ENCODE data around the gene SDSL.

The SDSL gene

DNA sequence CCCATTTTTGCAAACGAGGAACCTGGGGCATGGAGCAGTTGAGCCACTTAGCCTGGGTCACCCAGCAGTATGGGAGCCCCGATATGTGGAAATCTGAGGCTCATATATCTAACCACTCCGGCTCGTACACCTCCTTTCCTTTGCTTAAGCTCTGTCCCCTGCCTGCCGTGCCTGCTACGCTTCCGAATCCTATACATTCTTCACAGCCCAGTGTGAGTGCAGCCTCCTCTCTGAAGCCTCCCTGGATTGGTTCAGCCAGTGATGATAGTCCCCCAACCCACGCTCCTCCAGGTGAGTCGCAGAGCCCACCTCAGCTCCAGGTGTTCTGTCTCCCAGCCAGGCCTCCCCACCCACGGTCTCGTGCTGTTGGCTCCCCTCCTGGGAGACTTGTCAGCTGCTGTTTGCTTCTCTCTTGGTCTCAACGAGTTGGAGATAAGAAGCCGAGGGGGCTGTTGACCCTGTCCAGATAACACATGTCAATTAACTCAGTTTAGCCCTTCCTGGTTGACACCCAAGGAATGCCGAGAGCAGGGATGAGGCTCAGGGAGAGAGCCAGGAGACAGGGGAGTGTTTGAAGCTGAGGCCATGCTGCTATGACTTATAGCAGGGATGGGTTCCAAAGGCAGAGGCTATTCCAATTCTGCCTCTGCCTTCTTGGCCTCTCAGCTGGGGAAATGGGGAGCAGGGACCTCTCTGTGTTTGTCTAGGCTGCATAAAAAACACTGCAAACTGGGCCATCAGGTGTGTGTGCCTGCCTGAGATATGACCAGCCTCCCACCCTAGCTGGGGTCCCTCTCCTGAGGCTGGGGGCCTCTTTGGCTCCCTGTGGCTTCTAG, 19.0 kb downstream of the SDSL start:
- H3K4me3 ChIP-seq (ENCODE audit: low read length, poor library complexity, severe bottlenecking) = no peak overlapping the region
- TF ChIP-seq, protein P1, sequence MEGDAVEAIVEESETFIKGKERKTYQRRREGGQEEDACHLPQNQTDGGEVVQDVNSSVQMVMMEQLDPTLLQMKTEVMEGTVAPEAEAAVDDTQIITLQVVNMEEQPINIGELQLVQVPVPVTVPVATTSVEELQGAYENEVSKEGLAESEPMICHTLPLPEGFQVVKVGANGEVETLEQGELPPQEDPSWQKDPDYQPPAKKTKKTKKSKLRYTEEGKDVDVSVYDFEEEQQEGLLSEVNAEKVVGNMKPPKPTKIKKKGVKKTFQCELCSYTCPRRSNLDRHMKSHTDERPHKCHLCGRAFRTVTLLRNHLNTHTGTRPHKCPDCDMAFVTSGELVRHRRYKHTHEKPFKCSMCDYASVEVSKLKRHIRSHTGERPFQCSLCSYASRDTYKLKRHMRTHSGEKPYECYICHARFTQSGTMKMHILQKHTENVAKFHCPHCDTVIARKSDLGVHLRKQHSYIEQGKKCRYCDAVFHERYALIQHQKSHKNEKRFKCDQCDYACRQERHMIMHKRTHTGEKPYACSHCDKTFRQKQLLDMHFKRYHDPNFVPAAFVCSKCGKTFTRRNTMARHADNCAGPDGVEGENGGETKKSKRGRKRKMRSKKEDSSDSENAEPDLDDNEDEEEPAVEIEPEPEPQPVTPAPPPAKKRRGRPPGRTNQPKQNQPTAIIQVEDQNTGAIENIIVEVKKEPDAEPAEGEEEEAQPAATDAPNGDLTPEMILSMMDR (conservative IDR thresholded peaks at IDR 0.05; ENCODE audit: low read length) = no peak
- no peak for TF ChIP-seq EZH2phosphoT487 (IDR thresholded peaks at IDR 0.05; ENCODE audit: borderline replicate concordance)
- no peaks in the 10 kb centered on the region for H3K79me2 ChIP-seq (ENCODE audit: insufficient read depth, low read length)
- no peaks in the 10 kb centered on the region for H3K36me3 ChIP-seq (ENCODE audit: insufficient read depth, low read length)
- H3K27me3 ChIP-seq (ENCODE audit: insufficient read depth, low read length, poor library complexity, severe bottlenecking) = no peaks in the 10 kb centered on the region
- no peaks in the 10 kb centered on the region for H3K4me1 ChIP-seq (ENCODE audit: insufficient read depth, low read length, poor library complexity, severe bottlenecking)
- no peak overlapping the region for H3K4me2 ChIP-seq (ENCODE audit: low read depth, low read length, poor library complexity, severe bottlenecking)
- no peaks in the 10 kb centered on the region for H4K20me1 ChIP-seq (ENCODE audit: insufficient read depth, low read length, poor library complexity, severe bottlenecking)
- H3K9ac ChIP-seq (ENCODE audit: low read depth, low read length, poor library complexity, severe bottlenecking) = no peak overlapping the region
- H3K9me3 ChIP-seq (ENCODE audit: insufficient read depth, low read depth, low read length) = no peaks in the 10 kb centered on the region
- no peak overlapping the region for H2AFZ ChIP-seq (ENCODE audit: low read length)
- no peaks in the 10 kb centered on the region for H3F3A ChIP-seq (ENCODE audit: low read depth)
- H3K9me2 ChIP-seq (replicated peaks; ENCODE audit: low read depth, low read length) = no peaks in the 10 kb centered on the region

DNA sequence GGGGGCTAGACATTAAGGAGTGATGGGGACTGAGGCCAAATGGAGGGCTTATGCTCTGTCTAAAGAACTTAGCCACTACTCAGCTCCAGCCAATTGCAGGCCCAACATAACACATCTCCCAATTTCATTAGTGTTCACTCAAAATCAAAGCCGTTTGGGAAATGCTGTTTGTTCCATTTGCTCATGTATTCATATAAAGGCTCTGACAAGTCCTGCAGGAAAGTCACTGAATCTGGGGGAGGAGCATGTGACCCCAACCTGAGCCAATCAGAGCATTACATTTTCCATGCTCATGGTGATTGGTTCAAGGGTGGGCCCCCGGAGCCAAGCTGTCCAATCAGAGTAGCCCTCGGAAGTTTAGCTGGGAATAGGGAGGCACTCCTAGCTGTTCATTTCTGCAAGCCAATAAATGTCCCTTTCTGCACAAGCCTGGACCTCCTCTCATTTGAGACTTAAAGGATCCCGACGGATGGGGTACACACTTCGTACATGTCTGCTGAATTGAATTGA, 20.9 kb downstream of the SDSL start:
- no peak overlapping the region for H3K9ac ChIP-seq (ENCODE audit: low read depth, low read length, poor library complexity, severe bottlenecking)
- H3K4me2 ChIP-seq (ENCODE audit: low read depth, low read length, poor library complexity, severe bottlenecking) = no peak overlapping the region
- no peaks in the 10 kb centered on the region for H3K9me2 ChIP-seq (replicated peaks; ENCODE audit: low read depth, low read length)
- H3K4me3 ChIP-seq (ENCODE audit: low read length, poor library complexity, severe bottlenecking) = no peak overlapping the region
- no peaks in the 10 kb centered on the region for H3K27me3 ChIP-seq (ENCODE audit: insufficient read depth, low read length, poor library complexity, severe bottlenecking)
- H4K20me1 ChIP-seq (ENCODE audit: insufficient read depth, low read length, poor library complexity, severe bottlenecking) = no peaks in the 10 kb centered on the region
- no peaks in the 10 kb centered on the region for H3K36me3 ChIP-seq (ENCODE audit: insufficient read depth, low read length)
- H3K79me2 ChIP-seq (ENCODE audit: insufficient read depth, low read length) = no peaks in the 10 kb centered on the region
- no peaks in the 10 kb centered on the region for H3K9me3 ChIP-seq (ENCODE audit: insufficient read depth, low read depth, low read length)
- no peaks in the 10 kb centered on the region for H3F3A ChIP-seq (ENCODE audit: low read depth)
- no peaks in the 10 kb centered on the region for H3K4me1 ChIP-seq (ENCODE audit: insufficient read depth, low read length, poor library complexity, severe bottlenecking)
- TF ChIP-seq EZH2phosphoT487 (IDR thresholded peaks at IDR 0.05; ENCODE audit: borderline replicate concordance) = no peak
- TF ChIP-seq, protein P1 (conservative IDR thresholded peaks at IDR 0.05; ENCODE audit: low read length) = no peak
- H2AFZ ChIP-seq (ENCODE audit: low read length) = no peak overlapping the region

DNA sequence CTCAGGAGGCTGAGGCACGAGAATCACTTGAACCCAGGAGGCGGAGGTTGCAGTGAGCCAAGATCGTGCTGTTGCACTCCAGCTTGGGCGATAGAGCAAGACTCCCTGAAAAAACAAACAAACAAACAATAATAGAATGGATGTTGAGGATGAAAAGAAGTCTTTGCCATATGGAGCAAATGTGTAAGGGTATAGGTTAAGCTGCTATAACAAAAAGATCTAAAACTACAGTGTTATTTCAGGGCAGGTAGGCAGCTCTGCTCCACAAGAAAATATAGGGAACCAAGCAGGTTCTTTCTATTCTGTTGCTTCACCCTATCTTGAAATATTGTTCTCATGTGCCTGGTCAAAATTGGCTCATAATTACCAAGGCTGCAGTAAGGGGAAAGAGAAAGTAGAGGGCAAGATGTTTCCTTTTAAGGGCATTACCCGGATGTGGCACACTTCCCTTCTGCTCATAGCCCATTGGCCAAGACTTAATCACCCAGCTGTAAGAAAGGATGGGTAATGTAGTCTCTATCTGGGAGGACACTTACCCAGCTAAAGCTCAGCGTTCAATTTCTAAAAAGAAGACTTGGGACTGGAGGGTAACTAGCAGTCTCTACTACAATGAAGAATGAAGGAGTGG, 23.5 kb downstream of the SDSL start:
- Histone ChIP-seq H3K4me2 (ENCODE audit: low read depth, low read length, poor library complexity, severe bottlenecking) (peak overlapping the region; percentile 13), H2AFZ (ENCODE audit: low read length) (peak overlapping the region; percentile 74), H3K27me3 (ENCODE audit: insufficient read depth, low read length, poor library complexity, severe bottlenecking) (no peaks in the 10 kb centered on the region), H3K36me3 (ENCODE audit: insufficient read depth, low read length) (no peaks in the 10 kb centered on the region), H3K4me1 (ENCODE audit: insufficient read depth, low read length, poor library complexity, severe bottlenecking) (no peaks in the 10 kb centered on the region), H3K9me3 (ENCODE audit: insufficient read depth, low read depth, low read length) (no peaks in the 10 kb centered on the region), H3F3A (ENCODE audit: low read depth) (no peaks in the 10 kb centered on the region), H3K79me2 (ENCODE audit: insufficient read depth, low read length) (no peaks in the 10 kb centered on the region), H3K9ac (ENCODE audit: low read depth, low read length, poor library complexity, severe bottlenecking) (no peak overlapping the region), H4K20me1 (ENCODE audit: insufficient read depth, low read length, poor library complexity, severe bottlenecking) (no peaks in the 10 kb centered on the region), H3K4me3 (ENCODE audit: low read length, poor library complexity, severe bottlenecking) (peak overlapping the region; percentile 26), H3K9me2 (replicated peaks; ENCODE audit: low read depth, low read length) (no peaks in the 10 kb centered on the region)
- TF ChIP-seq EZH2phosphoT487 (IDR thresholded peaks at IDR 0.05; ENCODE audit: borderline replicate concordance) = no peak
- TF ChIP-seq, protein P1 (conservative IDR thresholded peaks at IDR 0.05; ENCODE audit: low read length) = no peak

Data from Loucy (cell line).